Coronary artery (tissue), 2 donors: ENCODE data around the gene TAS1R1.
"Not testable (repeated sequence)": the region's sequence is repeated elsewhere in the genome, so short reads cannot be mapped to it uniquely, and the experiment has no call there.

ENCODE experiments used
- DNase-seq: peaks from one replicate; pipeline ENCODE4 v3.0.0-alpha.2; 2017; ENCODE audit warnings: low spot score
- H3K27ac ChIP-seq, 2 donors: fragments of 200-600 bp; sonication (generic); one replicate each; pipeline ENCODE4 v1.5.1; 2016 to 2019
- H3K4me3 ChIP-seq: fragments of 200-600 bp; sonication (generic); 2 replicates; pipeline ENCODE4 v1.5.1; 2016; ENCODE audit warnings: mild to moderate bottlenecking, moderate library complexity
- CTCF ChIP-seq: fragments of 200-600 bp; sonication (generic); IDR thresholded peaks from one replicate; pipeline ENCODE4 v1.5.1; 2019; ENCODE audit warnings: antibody characterized with exemption

Gene TAS1R1

GRCh38 chr1:6554031-6554906, 838 bp upstream of the TAS1R1 start, which contains the start of gene NOL9:
Gene NOL9 (minus strand): TSS chr1:6554513. CDS start chr1:6554502, 11 bp downstream.
- H3K4me3 ChIP-seq = peak within 1 kb of the TSS; percentile 94
- peak within 1 kb of the TSS; percentile 57 to 85 for H3K27ac ChIP-seq
- peak; percentile 92 for DNase-seq
- TF ChIP-seq CTCF = peak; percentile 89

- H3K4me3 ChIP-seq = no peak overlapping the region
- no peak for TF ChIP-seq CTCF
- no peak for DNase-seq
- no peak overlapping the region for H3K27ac ChIP-seq
Measured at GRCh38 chr1:6557597-6557996, 2.5 kb downstream of the TAS1R1 start.

GRCh38 chr1:6559161-6559560, 4.1 kb downstream of the TAS1R1 start:
- not testable (repeated sequence) for H3K27ac ChIP-seq, H3K4me3 ChIP-seq, DNase-seq

GRCh38 chr1:6560267-6560666, 5.2 kb downstream of the TAS1R1 start:
- Histone ChIP-seq H3K27ac (no peak overlapping the region), H3K4me3 (no peak overlapping the region)
- TF ChIP-seq CTCF = no peak
- DNase-seq = no peak

GRCh38 chr1:6569033-6569432, 13.9 kb downstream of the TAS1R1 start:
- Histone ChIP-seq H3K27ac (no peak overlapping the region), H3K4me3 (no peak overlapping the region)
- no peak for DNase-seq
- no peak for TF ChIP-seq CTCF

- DNase-seq = no peak
Measured at GRCh38 chr1:6570100-6570499, 15.0 kb downstream of the TAS1R1 start.

GRCh38 chr1:6570987-6571386, 15.9 kb downstream of the TAS1R1 start:
- Histone ChIP-seq H3K4me3 (no peak overlapping the region), H3K27ac (no peak overlapping the region)
- no peak for DNase-seq
- TF ChIP-seq CTCF = no peak

More at GRCh38 chr1:6570100-6570499, 15.0 kb downstream of the TAS1R1 start:
- H3K27ac ChIP-seq = no peak overlapping the region
- no peak for TF ChIP-seq CTCF
- no peak overlapping the region for H3K4me3 ChIP-seq
